Hepatocyte (in vitro differentiated cells): ENCODE data around the gene MAP3K5. TPM values are rescaled to one million over a fixed set of nuclear protein-coding genes. Genes with fewer than 3 reads are reported as not detected.

Experiments
- DNase-seq: peaks from one replicate; pipeline ENCODE4 v3.0.0-alpha.2; 2016; ENCODE audit warnings: low spot score
- H2AFZ ChIP-seq: fragments of 200-600 bp; sonication (generic); 2 replicates; pipeline ENCODE4 v1.6.0; 2016; ENCODE audit warnings: antibody characterized with exemption, mild to moderate bottlenecking
- H3K27ac ChIP-seq: fragments of 200-600 bp; sonication (generic); 2 replicates; pipeline ENCODE4 v1.5.1; 2016; ENCODE audit warnings: mild to moderate bottlenecking
- H3K27me3 ChIP-seq: fragments of 200-600 bp; sonication (generic); 2 replicates; pipeline ENCODE4 v1.6.1; 2016
- H3K36me3 ChIP-seq: fragments of 200-600 bp; sonication (generic); replicated peaks from 2 replicates; pipeline ENCODE4 v1.5.1; 2016; ENCODE audit warnings: low read depth; ENCODE audit not compliant: insufficient read depth
- H3K4me1 ChIP-seq: fragments of 200-600 bp; sonication (generic); 2 replicates; pipeline ENCODE4 v1.5.1; 2016; ENCODE audit warnings: mild to moderate bottlenecking, moderate library complexity; ENCODE audit not compliant: insufficient read depth
- H3K4me2 ChIP-seq: fragments of 200-600 bp; sonication (generic); 2 replicates; pipeline ENCODE4 v1.6.0; 2016
- H3K4me3 ChIP-seq: fragments of 200-600 bp; sonication (generic); 2 replicates; pipeline ENCODE4 v1.5.1; 2016; ENCODE audit warnings: mild to moderate bottlenecking
- H3K79me2 ChIP-seq: fragments of 200-600 bp; sonication (generic); 2 replicates; pipeline ENCODE4 v1.6.0; 2017; ENCODE audit warnings: mild to moderate bottlenecking
- H3K9me2 ChIP-seq: fragments of 200-600 bp; sonication (generic); replicated peaks from 2 replicates; pipeline ENCODE4 v1.6.0; 2017; ENCODE audit warnings: mild to moderate bottlenecking; ENCODE audit not compliant: insufficient read depth
- H3K9me3 ChIP-seq: fragments of 200-600 bp; sonication (generic); 2 replicates; pipeline ENCODE4 v1.5.1; 2016; ENCODE audit warnings: low read depth, mild to moderate bottlenecking
- H4K20me1 ChIP-seq: fragments of 200-600 bp; sonication (generic); 2 replicates; pipeline ENCODE4 v1.6.0; 2016; ENCODE audit warnings: mild to moderate bottlenecking; ENCODE audit not compliant: insufficient read depth, poor library complexity, severe bottlenecking
- EZH2 ChIP-seq: fragments of 200-600 bp; sonication (generic); IDR thresholded peaks from 2 replicates; pipeline ENCODE4 v1.6.1; 2016; ENCODE audit warnings: antibody characterized with exemption, mild to moderate bottlenecking, borderline replicate concordance
- EZH2phosphoT487 ChIP-seq: fragments of 200-600 bp; sonication (generic); IDR thresholded peaks from one replicate; pipeline ENCODE4 v1.6.1; 2018; ENCODE audit warnings: antibody characterized with exemption, mild to moderate bottlenecking, low read depth, moderate library complexity; ENCODE audit not compliant: unreplicated experiment, severe bottlenecking
- WGBS: methylation state at CpG from one replicate; pipeline ENCODE4 v1.1.6; 2016; ENCODE audit warnings: low lambda C conversion rate; ENCODE audit errors: missing lambda C conversion rate; 5-methylcytosine and 5-hydroxymethylcytosine counted together
- polyA plus RNA-seq: library from polyadenylated mRNA; unstranded; fragments of >200 nt; fragmentation: Nextera tagmentation; extraction: Ambion mirVana; gene quantifications from 2 replicates; pipeline ENCODE4 v1.2.1, GENCODE V29; 2016
- total RNA-seq: library from RNA; depleted of rRNA; stranded (reverse); fragments of >200 nt; gene quantifications from 2 replicates; pipeline ENCODE4 v1.2.3, GENCODE V29; 2014
- TF ChIP-seq, protein P1 (sequence below): fragments of 200-600 bp; sonication (generic); IDR thresholded peaks from 2 replicates; pipeline ENCODE4 v1.5.1; 2016; ENCODE audit warnings: antibody characterized with exemption, mild to moderate bottlenecking; ENCODE audit not compliant: poor library complexity

Gene MAP3K5
- total and polyA plus RNA-seq, 2 experiments from 2014 or later, result 2.2 to 5.9 TPM

DNA sequence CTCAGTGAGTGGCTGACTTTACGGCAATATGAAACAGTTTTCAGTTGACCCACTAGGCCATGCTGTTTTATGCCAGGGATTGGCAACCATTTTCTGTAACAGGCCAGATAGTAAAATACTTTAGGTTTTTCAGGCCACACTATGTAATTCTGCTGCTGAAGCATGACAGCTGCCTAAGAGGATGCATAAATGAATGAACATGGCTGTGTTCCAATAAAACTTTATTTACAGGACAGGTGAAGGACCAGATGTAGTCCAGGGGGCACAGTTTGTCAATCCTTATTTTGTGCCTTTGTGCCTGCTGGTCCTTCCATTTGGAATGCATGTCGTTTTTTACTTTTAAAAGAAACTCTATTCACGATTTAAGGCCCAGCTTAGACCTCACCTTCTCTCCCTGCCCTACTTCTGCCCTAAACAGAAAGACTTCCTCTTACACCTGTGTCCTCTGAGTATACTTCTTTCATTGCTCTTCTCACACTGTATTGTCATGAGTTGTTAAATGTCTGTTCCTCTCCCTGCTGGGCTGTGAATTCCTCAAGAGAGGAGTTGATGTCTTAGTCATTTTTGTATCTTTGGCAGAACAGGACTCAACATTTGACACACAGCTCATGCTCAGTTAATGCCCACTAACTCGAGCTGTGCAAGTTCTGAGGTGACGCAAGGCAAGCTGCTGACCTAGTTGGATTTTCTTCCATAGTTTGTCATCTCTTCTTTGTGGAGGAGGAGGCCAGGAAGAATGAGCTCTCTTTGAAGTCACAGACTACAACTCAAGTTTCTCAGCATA lies 152.0 kb downstream of the MAP3K5 start:
- 74% methylated on average over 5 of the region's 5 CpGs for WGBS
- Histone ChIP-seq H2AFZ (no peak overlapping the region), H3K9me2 (no peaks in the 10 kb centered on the region), H3K4me3 (no peak overlapping the region), H3K27me3 (no peaks in the 10 kb centered on the region), H4K20me1 (no peaks in the 10 kb centered on the region), H3K9me3 (no peaks in the 10 kb centered on the region), H3K4me1 (no peaks in the 10 kb centered on the region), H3K79me2 (no peaks in the 10 kb centered on the region), H3K4me2 (no peak overlapping the region), H3K36me3 (no peaks in the 10 kb centered on the region), H3K27ac (no peak overlapping the region)
- TF ChIP-seq, protein P1, sequence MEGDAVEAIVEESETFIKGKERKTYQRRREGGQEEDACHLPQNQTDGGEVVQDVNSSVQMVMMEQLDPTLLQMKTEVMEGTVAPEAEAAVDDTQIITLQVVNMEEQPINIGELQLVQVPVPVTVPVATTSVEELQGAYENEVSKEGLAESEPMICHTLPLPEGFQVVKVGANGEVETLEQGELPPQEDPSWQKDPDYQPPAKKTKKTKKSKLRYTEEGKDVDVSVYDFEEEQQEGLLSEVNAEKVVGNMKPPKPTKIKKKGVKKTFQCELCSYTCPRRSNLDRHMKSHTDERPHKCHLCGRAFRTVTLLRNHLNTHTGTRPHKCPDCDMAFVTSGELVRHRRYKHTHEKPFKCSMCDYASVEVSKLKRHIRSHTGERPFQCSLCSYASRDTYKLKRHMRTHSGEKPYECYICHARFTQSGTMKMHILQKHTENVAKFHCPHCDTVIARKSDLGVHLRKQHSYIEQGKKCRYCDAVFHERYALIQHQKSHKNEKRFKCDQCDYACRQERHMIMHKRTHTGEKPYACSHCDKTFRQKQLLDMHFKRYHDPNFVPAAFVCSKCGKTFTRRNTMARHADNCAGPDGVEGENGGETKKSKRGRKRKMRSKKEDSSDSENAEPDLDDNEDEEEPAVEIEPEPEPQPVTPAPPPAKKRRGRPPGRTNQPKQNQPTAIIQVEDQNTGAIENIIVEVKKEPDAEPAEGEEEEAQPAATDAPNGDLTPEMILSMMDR, result no peak
- no peak for DNase-seq

DNA sequence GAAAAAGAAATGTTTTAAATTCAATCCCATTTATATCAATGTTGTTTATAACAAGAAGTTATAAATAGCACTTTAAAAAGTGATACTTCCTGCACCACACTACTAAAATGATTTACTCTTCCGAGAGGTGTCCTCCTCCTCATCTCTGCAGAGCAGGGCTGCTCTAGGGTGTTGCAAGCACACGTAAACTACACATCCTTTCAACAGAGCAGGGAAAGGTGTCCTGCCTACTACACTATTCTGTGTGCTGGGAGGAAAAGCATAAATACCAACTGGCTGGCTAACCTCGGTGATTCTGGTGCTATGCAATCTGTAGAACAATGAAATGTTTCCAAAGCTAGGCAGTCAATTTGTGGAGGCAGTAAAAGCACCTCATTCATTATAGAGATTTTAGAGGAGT lies 152.6 kb downstream of the MAP3K5 start:
- H3K27me3 ChIP-seq, result no peaks in the 10 kb centered on the region
- H4K20me1 ChIP-seq, result no peaks in the 10 kb centered on the region
- no peak overlapping the region for H2AFZ ChIP-seq
- no peak overlapping the region for H3K4me3 ChIP-seq
- TF ChIP-seq EZH2phosphoT487, result no peak
- TF ChIP-seq, protein P1, result no peak
- no peak for TF ChIP-seq EZH2
- H3K4me2 ChIP-seq, result no peak overlapping the region
- no peak overlapping the region for H3K27ac ChIP-seq
- WGBS, result 88% methylated on average over 3 of the region's 3 CpGs
- DNase-seq, result no peak
- H3K9me3 ChIP-seq, result no peaks in the 10 kb centered on the region
- H3K4me1 ChIP-seq, result no peaks in the 10 kb centered on the region
- H3K9me2 ChIP-seq, result no peaks in the 10 kb centered on the region
- H3K79me2 ChIP-seq, result no peaks in the 10 kb centered on the region
- no peaks in the 10 kb centered on the region for H3K36me3 ChIP-seq

DNA sequence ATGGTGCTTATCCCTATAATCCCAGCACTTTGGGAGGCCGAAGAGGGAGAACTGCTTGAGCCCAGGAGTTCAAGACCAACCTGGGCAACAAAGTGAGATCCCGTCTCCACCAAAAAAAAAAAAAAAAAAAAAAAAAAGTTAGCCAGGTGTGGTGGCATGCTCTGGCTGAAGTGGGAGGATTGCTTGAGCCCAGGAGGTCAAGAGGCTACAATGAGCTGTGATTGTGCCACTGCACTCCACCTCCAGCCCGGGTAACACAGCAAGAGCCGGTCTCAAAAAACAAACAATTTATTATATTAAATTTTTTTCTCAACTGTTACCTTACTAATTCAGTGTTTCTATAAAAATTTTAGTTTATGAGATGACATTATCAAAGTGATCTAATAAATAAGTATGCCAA lies 156.7 kb downstream of the MAP3K5 start:
- no peaks in the 10 kb centered on the region for H3K27me3 ChIP-seq
- no peaks in the 10 kb centered on the region for H3K36me3 ChIP-seq
- WGBS, result 94% methylated on average over 4 of the region's 4 CpGs
- H3K27ac ChIP-seq, result no peak overlapping the region
- H3K79me2 ChIP-seq, result no peaks in the 10 kb centered on the region
- no peak overlapping the region for H2AFZ ChIP-seq
- no peak for DNase-seq
- no peaks in the 10 kb centered on the region for H4K20me1 ChIP-seq
- no peaks in the 10 kb centered on the region for H3K9me3 ChIP-seq
- H3K4me3 ChIP-seq, result no peak overlapping the region
- TF ChIP-seq, protein P1, result no peak
- TF ChIP-seq EZH2phosphoT487, result no peak
- no peak for TF ChIP-seq EZH2
- H3K9me2 ChIP-seq, result no peaks in the 10 kb centered on the region
- H3K4me2 ChIP-seq, result no peak overlapping the region
- no peaks in the 10 kb centered on the region for H3K4me1 ChIP-seq
